Gastrocnemius medialis (tissue), 4 donors: ENCODE data around the gene PPA1. TPM values are rescaled to one million over a fixed set of nuclear protein-coding genes. Genes with fewer than 3 reads are reported as not detected.

ENCODE experiments used
- ATAC-seq, 2 donors: fragments of 150-250 bp; one replicate each; pipeline ENCODE4 v1.9.1; 2016
- DNase-seq, 2 donors: peaks; one replicate each; pipeline ENCODE4 v3.0.0-alpha.2; 2019
- H3K27ac ChIP-seq, 4 donors: fragments of 200-600 bp; sonication (generic); 1 replicate in 1 of 4; 2 replicates in 3 of 4; pipeline ENCODE4 v1.5.1; 2016 to 2018; ENCODE audit warnings: mild to moderate bottlenecking in 2 of 4, moderate library complexity in 1 of 4
- H3K27me3 ChIP-seq, 3 donors: fragments of 200-600 bp; sonication (generic) in 2 of 3; 1 replicate in 1 of 3; 2 replicates in 2 of 3; pipeline versions ENCODE4 v1.5.1 to v1.6.0; 2016 to 2019; ENCODE audit warnings: mild to moderate bottlenecking in 1 of 3, moderate library complexity in 1 of 3
- H3K36me3 ChIP-seq, 2 donors: fragments of 200-600 bp; sonication (generic) in 1 of 2; one replicate each; pipeline ENCODE4 v1.5.1; 2017 to 2018
- H3K4me1 ChIP-seq, 2 donors: fragments of 200-600 bp; sonication (generic) in 1 of 2; one replicate each; pipeline ENCODE4 v1.5.1; 2016 to 2017; ENCODE audit warnings: mild to moderate bottlenecking in 2 of 2
- H3K4me3 ChIP-seq, 4 donors: fragments of 200-600 bp; sonication (generic) in 3 of 4; 1 replicate in 1 of 4; 2 replicates in 3 of 4; pipeline ENCODE4 v1.5.1; 2016 to 2019; ENCODE audit warnings: mild to moderate bottlenecking in 2 of 4
- H3K9me3 ChIP-seq, 3 donors: fragments of 200-600 bp; sonication (generic) in 2 of 3; 1 replicate in 1 of 3; 2 replicates in 2 of 3; pipeline ENCODE4 v1.5.1; 2016 to 2019
- CTCF ChIP-seq, 5 experiments: fragments of 450-650 bp in 3 of 5; fragments of 200-600 bp in 2 of 5; sonication (generic) in 2 of 5; IDR thresholded peaks in 4 of 5; conservative IDR thresholded peaks in 1 of 5; 1 replicate in 4 of 5; 2 replicates in 1 of 5; pipeline ENCODE4 v1.5.1; 2016 to 2019; ENCODE audit warnings: antibody characterized with exemption in 5 of 5, mild to moderate bottlenecking in 3 of 5, moderate library complexity in 3 of 5
- POLR2A ChIP-seq, 2 donors: fragments of 450-650 bp; IDR thresholded peaks; one replicate each; pipeline ENCODE4 v1.6.1; 2017; ENCODE audit warnings: antibody characterized with exemption in 2 of 2, mild to moderate bottlenecking in 2 of 2, moderate library complexity in 2 of 2
- in situ Hi-C, 4 donors: fragments of 200-750 bp; cut with MboI; loops; one replicate each; pipeline versions ENCODE4 v1.15.0 to v1.8.0; 2017; ENCODE audit warnings: low sequenced_read_pairs in 4 of 4
- intact Hi-C: fragments of 100-400 bp; cut with DNase I; formaldehyde crosslinking; loops from one replicate; pipeline ENCODE4 v1.15.1; 2023; ENCODE audit warnings: low total_unique reads
- total RNA-seq, 4 donors: library from RNA; depleted of rRNA; stranded (reverse); fragments of >200 nt; gene quantifications; one replicate each; pipeline versions ENCODE4 v1.1.0 to v1.2.3, GENCODE V29; 2016

PPA1 gene
- total RNA-seq, 4 donors from 2014 or later, result 73.9 to 146 (median 95.3) TPM

- in situ Hi-C loops, result no loop called here
- ATAC-seq, result no peak
- DNase-seq, result peak in 1 of 2 donors; percentile 24
- intact Hi-C loops, result loop anchor here (5.0 kb wide), 1 partner anchor 88 kb away; the partner anchor contains the start of gene TYSND1
- peak overlapping the region; percentile 9 to 91 (median 67) for H3K27ac ChIP-seq
- TF ChIP-seq POLR2A (IDR thresholded peaks at IDR 0.05) (no peak), CTCF (IDR thresholded peaks at IDR 0.05 in 4 of 5, conservative IDR thresholded peaks at IDR 0.05 in 1 of 5) (no peak)
- H3K9me3 ChIP-seq, result no peaks in the 10 kb centered on the region
- H3K4me1 ChIP-seq, result peaks cover 10 to 16% of the 10 kb centered on the region in 2 donors
- H3K27me3 ChIP-seq, result no peaks in the 10 kb centered on the region
- no peaks in the 10 kb centered on the region for H3K36me3 ChIP-seq
- H3K4me3 ChIP-seq, result no peak overlapping the region
These were observed 1.6 kb upstream of the PPA1 start for GRCh38 chr10:70234668-70235447.

GRCh38 chr10:70233939-70234300 is 691 bp upstream of the PPA1 start:
- no peaks in the 10 kb centered on the region for H3K27me3 ChIP-seq
- peaks cover 0 to 5% of the 10 kb centered on the region in 2 donors for H3K36me3 ChIP-seq
- peak overlapping the region; percentile 83 to 92 (median 90) for H3K27ac ChIP-seq
- DNase-seq (no peak), ATAC-seq (no peak)
- peaks cover 10 to 16% of the 10 kb centered on the region in 2 donors for H3K4me1 ChIP-seq
- no peaks in the 10 kb centered on the region for H3K9me3 ChIP-seq
- H3K4me3 ChIP-seq, result peak overlapping the region; percentile 44 to 92 (median 86)
- intact Hi-C loops, result loop anchor here (1.0 to 5.0 kb wide), 3 partner anchors 87 to 130 kb away; partner anchors contain the start of gene TYSND1
- in situ Hi-C loops, result no loop called here
- no peak for TF ChIP-seq POLR2A (IDR thresholded peaks at IDR 0.05)
- no peak for TF ChIP-seq CTCF (IDR thresholded peaks at IDR 0.05 in 4 of 5, conservative IDR thresholded peaks at IDR 0.05 in 1 of 5)

GRCh38 chr10:70232859-70233108 is 445 bp downstream of the PPA1 start:
- DNase-seq (no peak), ATAC-seq (no peak)
- Histone ChIP-seq H3K4me1 (peaks cover 16 to 21% of the 10 kb centered on the region in 2 donors), H3K9me3 (no peaks in the 10 kb centered on the region), H3K27ac (peak overlapping the region; percentile 83 to 92 (median 90)), H3K4me3 (peak overlapping the region; percentile 66 to 92 (median 86)), H3K27me3 (no peaks in the 10 kb centered on the region), H3K36me3 (peaks cover 0 to 5% of the 10 kb centered on the region in 2 donors)
- in situ Hi-C loops, result no loop called here
- TF ChIP-seq POLR2A (IDR thresholded peaks at IDR 0.05), result no peak
- TF ChIP-seq CTCF (IDR thresholded peaks at IDR 0.05 in 4 of 5, conservative IDR thresholded peaks at IDR 0.05 in 1 of 5), result no peak
- intact Hi-C loops, result loop anchor here (1.0 to 5.0 kb wide), 3 partner anchors 85 to 132 kb away; partner anchors contain the start of gene TYSND1

- in situ Hi-C loops, result no loop called here
- Histone ChIP-seq H3K9me3 (no peaks in the 10 kb centered on the region), H3K36me3 (peaks cover 0 to 5% of the 10 kb centered on the region in 2 donors), H3K27me3 (no peaks in the 10 kb centered on the region), H3K4me3 (peak overlapping the region; percentile 66 to 92 (median 86)), H3K27ac (peak overlapping the region; percentile 83 to 92 (median 90)), H3K4me1 (peaks cover 16 to 21% of the 10 kb centered on the region in 2 donors)
- ATAC-seq (peak in 1 of 2 donors; percentile 13), DNase-seq (no peak)
- TF ChIP-seq POLR2A (IDR thresholded peaks at IDR 0.05) (no peak), CTCF (IDR thresholded peaks at IDR 0.05 in 4 of 5, conservative IDR thresholded peaks at IDR 0.05 in 1 of 5) (no peak)
- intact Hi-C loops, result loop anchor here (5.0 kb wide), 1 partner anchor 85 kb away; the partner anchor contains the start of gene TYSND1
These were observed 922 bp downstream of the PPA1 start for GRCh38 chr10:70232155-70232858.
